SK-N-SH (cell line): Measurements from ENCODE around the gene SPIRE1.

Experiments
- FOXJ3 ChIP-seq: sonication (generic); formaldehyde crosslinking; IDR thresholded peaks from 2 replicates; pipeline ENCODE4 v1.5.1; 2020; ENCODE audit warnings: mild to moderate bottlenecking, missing genetic modification reagents
- RCOR1 ChIP-seq: fragments of 150-350 bp; IDR thresholded peaks from 2 replicates; pipeline ENCODE4 v1.6.1; 2017; ENCODE audit warnings: antibody characterized with exemption, low read length
- SIN3A ChIP-seq: IDR thresholded peaks from 2 replicates; pipeline ENCODE4 v1.6.1; 2012; ENCODE audit warnings: low read depth, mild to moderate bottlenecking, low read length, moderate library complexity, borderline replicate concordance
- TAF1 ChIP-seq: IDR thresholded peaks from 2 replicates; pipeline ENCODE4 v1.6.1; 2012; ENCODE audit warnings: low read depth, mild to moderate bottlenecking, low read length, moderate library complexity, borderline replicate concordance
- YY1 ChIP-seq: IDR thresholded peaks from 2 replicates; pipeline ENCODE4 v1.4.0; 2012; ENCODE audit warnings: low read depth, mild to moderate bottlenecking
- TF ChIP-seq, protein P1 (sequence below): fragments of 200-600 bp; sonication (generic); IDR thresholded peaks from 2 replicates; pipeline ENCODE4 v1.6.1; 2017; ENCODE audit warnings: antibody characterized with exemption, mild to moderate bottlenecking, moderate library complexity

DNA sequence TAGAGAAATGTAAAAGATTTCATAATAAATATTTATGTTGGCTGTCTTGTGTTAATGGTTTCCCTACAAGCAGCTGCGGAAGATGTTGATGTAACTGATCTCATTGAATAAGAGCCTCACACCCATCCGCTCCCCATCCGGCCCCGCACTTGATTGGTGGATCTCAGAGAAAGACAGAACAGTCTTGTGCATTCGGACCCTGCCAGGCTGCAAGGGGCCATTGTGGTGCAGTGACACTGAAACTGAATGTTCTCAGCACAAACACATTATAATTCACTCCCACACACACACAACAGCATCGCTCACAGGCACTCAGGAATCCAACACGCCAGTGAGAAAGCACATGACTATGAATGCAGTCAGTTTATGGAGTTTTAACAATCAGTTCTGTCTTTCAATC, 202.4 kb downstream of the SPIRE1 start:
- TF ChIP-seq, protein P1, sequence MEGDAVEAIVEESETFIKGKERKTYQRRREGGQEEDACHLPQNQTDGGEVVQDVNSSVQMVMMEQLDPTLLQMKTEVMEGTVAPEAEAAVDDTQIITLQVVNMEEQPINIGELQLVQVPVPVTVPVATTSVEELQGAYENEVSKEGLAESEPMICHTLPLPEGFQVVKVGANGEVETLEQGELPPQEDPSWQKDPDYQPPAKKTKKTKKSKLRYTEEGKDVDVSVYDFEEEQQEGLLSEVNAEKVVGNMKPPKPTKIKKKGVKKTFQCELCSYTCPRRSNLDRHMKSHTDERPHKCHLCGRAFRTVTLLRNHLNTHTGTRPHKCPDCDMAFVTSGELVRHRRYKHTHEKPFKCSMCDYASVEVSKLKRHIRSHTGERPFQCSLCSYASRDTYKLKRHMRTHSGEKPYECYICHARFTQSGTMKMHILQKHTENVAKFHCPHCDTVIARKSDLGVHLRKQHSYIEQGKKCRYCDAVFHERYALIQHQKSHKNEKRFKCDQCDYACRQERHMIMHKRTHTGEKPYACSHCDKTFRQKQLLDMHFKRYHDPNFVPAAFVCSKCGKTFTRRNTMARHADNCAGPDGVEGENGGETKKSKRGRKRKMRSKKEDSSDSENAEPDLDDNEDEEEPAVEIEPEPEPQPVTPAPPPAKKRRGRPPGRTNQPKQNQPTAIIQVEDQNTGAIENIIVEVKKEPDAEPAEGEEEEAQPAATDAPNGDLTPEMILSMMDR, result no peak
- TF ChIP-seq RCOR1, result no peak
- no peak for TF ChIP-seq FOXJ3 (CRISPR knock-in tag)
- no peak for TF ChIP-seq YY1
- no peak for TF ChIP-seq SIN3A
- TF ChIP-seq TAF1, result no peak
